ENCODE results near the gene ETDA. TPM values are rescaled to one million over a fixed set of nuclear protein-coding genes. Genes with fewer than 3 reads are reported as not detected.
"Not testable (repeated sequence)": the region's sequence is repeated elsewhere in the genome, so short reads cannot be mapped to it uniquely, and the experiment has no call there.

Gene ETDA
- total RNA-seq, 1 experiment from 2014 or later, result not detected

DNA sequence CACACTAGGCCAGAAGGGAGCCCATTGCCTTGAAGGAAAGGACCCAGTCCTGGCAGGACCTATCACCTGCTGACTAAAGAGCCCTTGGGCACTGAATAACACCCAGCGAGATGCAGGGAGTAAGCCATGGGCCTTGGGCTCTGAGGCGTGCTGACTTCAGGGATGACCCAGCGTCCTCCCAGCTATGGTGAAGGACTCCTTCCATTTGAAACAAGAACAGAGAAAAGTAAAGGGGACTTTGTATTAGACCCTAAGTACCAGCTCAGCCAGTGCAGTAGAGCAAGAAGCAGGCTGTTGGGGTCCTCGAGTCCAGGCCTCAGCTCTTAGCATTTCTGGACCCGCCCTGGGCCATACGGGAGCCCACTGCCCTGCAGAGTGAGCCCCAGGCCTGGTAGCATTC lies 5.1 kb downstream of the ETDA start:
- POLR2A ChIA-PET, result no interaction called here
- no peaks in the 10 kb centered on the region for H3K36me3 ChIP-seq (ENCODE audit: control insufficient read depth, insufficient read depth, low read length)
- no peaks in the 10 kb centered on the region for H3K4me1 Mint-ChIP-seq (ENCODE audit: low read depth, unreplicated experiment)
- BruUV-seq (replicated peaks), result no TSS peak
- no peak overlapping the region for H3K4me3 ChIP-seq (ENCODE audit: low read depth, low read length)
- H3K36me3 Mint-ChIP-seq (ENCODE audit: insufficient read depth, unreplicated experiment), result no peaks in the 10 kb centered on the region
- DNase-seq, result no peak
- H3K27me3 Mint-ChIP-seq (ENCODE audit: insufficient read depth, unreplicated experiment), result peaks cover 6% of the 10 kb centered on the region
- H3K4me3 Mint-ChIP-seq (ENCODE audit: unreplicated experiment), result no peak overlapping the region
- H3K27me3 ChIP-seq (replicated peaks; ENCODE audit: control insufficient read depth, insufficient read depth, low read length), result no peaks in the 10 kb centered on the region
- intact Hi-C loops (cut with micrococcal nuclease; ENCODE audit: unreplicated experiment), result no loop called here
- TF ChIP-seq, protein P1, sequence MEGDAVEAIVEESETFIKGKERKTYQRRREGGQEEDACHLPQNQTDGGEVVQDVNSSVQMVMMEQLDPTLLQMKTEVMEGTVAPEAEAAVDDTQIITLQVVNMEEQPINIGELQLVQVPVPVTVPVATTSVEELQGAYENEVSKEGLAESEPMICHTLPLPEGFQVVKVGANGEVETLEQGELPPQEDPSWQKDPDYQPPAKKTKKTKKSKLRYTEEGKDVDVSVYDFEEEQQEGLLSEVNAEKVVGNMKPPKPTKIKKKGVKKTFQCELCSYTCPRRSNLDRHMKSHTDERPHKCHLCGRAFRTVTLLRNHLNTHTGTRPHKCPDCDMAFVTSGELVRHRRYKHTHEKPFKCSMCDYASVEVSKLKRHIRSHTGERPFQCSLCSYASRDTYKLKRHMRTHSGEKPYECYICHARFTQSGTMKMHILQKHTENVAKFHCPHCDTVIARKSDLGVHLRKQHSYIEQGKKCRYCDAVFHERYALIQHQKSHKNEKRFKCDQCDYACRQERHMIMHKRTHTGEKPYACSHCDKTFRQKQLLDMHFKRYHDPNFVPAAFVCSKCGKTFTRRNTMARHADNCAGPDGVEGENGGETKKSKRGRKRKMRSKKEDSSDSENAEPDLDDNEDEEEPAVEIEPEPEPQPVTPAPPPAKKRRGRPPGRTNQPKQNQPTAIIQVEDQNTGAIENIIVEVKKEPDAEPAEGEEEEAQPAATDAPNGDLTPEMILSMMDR (IDR thresholded peaks at IDR 0.05; ENCODE audit: insufficient read depth in 1 of 2, low read depth in 1 of 2, low read length in 1 of 2, severe bottlenecking in 1 of 2, unreplicated experiment in 1 of 2), result no peak
- CTCF ChIA-PET, result no interaction called here
- no peaks in the 10 kb centered on the region for H3K9me3 Mint-ChIP-seq (ENCODE audit: unreplicated experiment)
- H3K9me3 ChIP-seq, result no peaks in the 10 kb centered on the region
- H3K27ac Mint-ChIP-seq (ENCODE audit: unreplicated experiment), result no peak overlapping the region
- no peaks in the 10 kb centered on the region for H3K4me1 ChIP-seq

DNA sequence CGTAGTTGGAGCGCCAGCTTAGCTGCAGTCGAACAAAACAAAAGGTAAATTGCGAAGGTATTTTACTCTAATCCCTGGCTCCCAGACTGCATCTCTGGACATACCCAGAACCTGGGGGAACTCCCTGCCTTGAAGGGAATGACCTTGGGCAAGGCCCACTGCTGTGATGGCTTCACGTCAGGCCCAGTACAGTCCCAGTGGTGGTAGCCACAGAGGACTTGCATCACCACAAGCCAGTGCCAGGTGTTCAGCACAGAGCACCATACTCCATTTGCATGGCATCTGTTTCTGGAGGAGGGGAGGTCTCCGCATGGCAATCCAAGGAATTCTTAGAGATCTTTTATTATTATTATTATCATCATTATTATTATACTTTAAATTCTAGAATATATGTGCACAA lies 5.6 kb downstream of the ETDA start:
- ChIA-PET POLR2A (no interaction called here), CTCF (no interaction called here)
- H3K4me3 Mint-ChIP-seq (ENCODE audit: unreplicated experiment), result no peak overlapping the region
- no peaks in the 10 kb centered on the region for H3K4me1 ChIP-seq
- intact Hi-C loops (cut with micrococcal nuclease; ENCODE audit: unreplicated experiment), result no loop called here
- TF ChIP-seq, protein P1 (IDR thresholded peaks at IDR 0.05; ENCODE audit: insufficient read depth in 1 of 2, low read depth in 1 of 2, low read length in 1 of 2, severe bottlenecking in 1 of 2, unreplicated experiment in 1 of 2), result no peak
- no peaks in the 10 kb centered on the region for H3K9me3 Mint-ChIP-seq (ENCODE audit: unreplicated experiment)
- no peaks in the 10 kb centered on the region for H3K27me3 ChIP-seq (replicated peaks; ENCODE audit: control insufficient read depth, insufficient read depth, low read length)
- no peaks in the 10 kb centered on the region for H3K36me3 ChIP-seq (ENCODE audit: control insufficient read depth, insufficient read depth, low read length)
- H3K4me1 Mint-ChIP-seq (ENCODE audit: low read depth, unreplicated experiment), result no peaks in the 10 kb centered on the region
- H3K27ac Mint-ChIP-seq (ENCODE audit: unreplicated experiment), result no peak overlapping the region
- no peak overlapping the region for H3K4me3 ChIP-seq (ENCODE audit: low read depth, low read length)
- no TSS peak for BruUV-seq (replicated peaks)
- DNase-seq, result no peak
- H3K27me3 Mint-ChIP-seq (ENCODE audit: insufficient read depth, unreplicated experiment), result peaks cover 8% of the 10 kb centered on the region
- H3K36me3 Mint-ChIP-seq (ENCODE audit: insufficient read depth, unreplicated experiment), result no peaks in the 10 kb centered on the region
- H3K9me3 ChIP-seq, result no peaks in the 10 kb centered on the region

DNA sequence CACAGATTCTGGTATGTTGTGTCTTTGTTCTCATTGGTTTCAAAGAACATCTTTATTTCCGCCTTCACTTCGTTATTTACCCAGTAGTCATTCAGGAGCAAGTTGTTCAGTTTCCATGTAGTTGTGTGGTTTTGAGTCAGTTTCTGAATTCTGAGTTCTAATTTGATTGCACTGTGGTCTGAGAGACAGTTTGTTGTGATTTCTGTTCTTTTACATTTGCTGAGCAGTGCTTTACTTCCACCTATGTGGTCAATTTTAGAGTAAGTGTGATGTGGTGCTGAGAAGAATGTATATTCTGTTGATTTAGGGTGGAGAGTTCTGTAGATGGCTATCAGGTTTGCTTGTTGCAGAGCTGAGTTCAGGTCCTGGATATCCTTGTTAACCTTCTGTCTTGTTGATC lies 9.1 kb downstream of the ETDA start:
- H3K36me3 ChIP-seq (ENCODE audit: control insufficient read depth, insufficient read depth, low read length); H3K4me3 ChIP-seq (ENCODE audit: low read depth, low read length); POLR2A ChIA-PET; H3K4me1 Mint-ChIP-seq (ENCODE audit: low read depth, unreplicated experiment); H3K36me3 Mint-ChIP-seq (ENCODE audit: insufficient read depth, unreplicated experiment); H3K4me1 ChIP-seq; DNase-seq; H3K27me3 ChIP-seq (replicated peaks; ENCODE audit: control insufficient read depth, insufficient read depth, low read length); CTCF ChIA-PET; H3K4me3 Mint-ChIP-seq (ENCODE audit: unreplicated experiment); BruUV-seq (replicated peaks); H3K27ac Mint-ChIP-seq (ENCODE audit: unreplicated experiment); H3K9me3 ChIP-seq; intact Hi-C loops (cut with micrococcal nuclease; ENCODE audit: unreplicated experiment): not testable (repeated sequence)
- Mint-ChIP-seq H3K27me3 (ENCODE audit: insufficient read depth, unreplicated experiment) (peaks cover 15% of the 10 kb centered on the region), H3K9me3 (ENCODE audit: unreplicated experiment) (peaks cover 21% of the 10 kb centered on the region)

DNA sequence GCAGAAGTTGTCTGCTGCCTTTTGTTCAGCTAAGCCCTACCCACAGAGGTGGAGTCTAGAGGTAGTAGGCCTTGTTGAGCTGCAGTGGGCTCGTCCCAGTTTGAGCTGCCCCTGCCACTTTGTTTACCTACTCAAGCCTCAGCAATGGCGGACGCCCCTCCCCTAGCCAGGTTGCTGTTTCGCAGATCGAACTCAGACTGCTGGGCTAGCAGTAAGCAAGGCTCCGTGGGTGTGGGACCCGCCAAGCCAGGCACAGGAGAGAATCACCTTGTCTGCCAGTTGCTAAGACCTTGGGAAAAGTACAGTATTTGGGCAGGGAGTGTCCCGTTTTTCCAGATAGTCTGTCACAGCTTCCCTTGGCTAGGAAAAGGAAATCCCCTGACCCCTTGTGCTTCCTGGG lies 11.5 kb downstream of the ETDA start:
- peaks cover 40% of the 10 kb centered on the region for H3K9me3 Mint-ChIP-seq (ENCODE audit: unreplicated experiment)
- H3K4me1 ChIP-seq; H3K4me3 Mint-ChIP-seq (ENCODE audit: unreplicated experiment); BruUV-seq (replicated peaks); H3K27me3 ChIP-seq (replicated peaks; ENCODE audit: control insufficient read depth, insufficient read depth, low read length); H3K36me3 Mint-ChIP-seq (ENCODE audit: insufficient read depth, unreplicated experiment); H3K27ac Mint-ChIP-seq (ENCODE audit: unreplicated experiment); intact Hi-C loops (cut with micrococcal nuclease; ENCODE audit: unreplicated experiment); DNase-seq; H3K4me1 Mint-ChIP-seq (ENCODE audit: low read depth, unreplicated experiment); POLR2A ChIA-PET; H3K9me3 ChIP-seq; H3K36me3 ChIP-seq (ENCODE audit: control insufficient read depth, insufficient read depth, low read length); CTCF ChIA-PET; H3K4me3 ChIP-seq (ENCODE audit: low read depth, low read length): not testable (repeated sequence)
- peaks cover 16% of the 10 kb centered on the region for H3K27me3 Mint-ChIP-seq (ENCODE audit: insufficient read depth, unreplicated experiment)

All from Caco-2 (cell line).